GM12801 (cell line): ENCODE data around the gene GABBR2.

Source experiments
- CTCF ChIP-seq: IDR thresholded peaks from one replicate; pipeline ENCODE4 v1.5.1; 2011; ENCODE audit warnings: control low read depth; ENCODE audit not compliant: insufficient read length; ENCODE audit errors: extremely low read depth

The GABBR2 gene

GRCh38 chr9:98708933-98709911 lies at the start of gene GABBR2:
GABBR2 (minus strand) TSS chr9:98708935; CDS start chr9:98708737, 198 bp downstream.
- no peak for TF ChIP-seq CTCF

- TF ChIP-seq CTCF, result no peak
These were observed 46.4 kb upstream of the GABBR2 start for GRCh38 chr9:98755006-98755618.

GRCh38 chr9:98751210-98751609 lies 42.5 kb upstream of the GABBR2 start:
- no peak for TF ChIP-seq CTCF

GRCh38 chr9:98750364-98751060 lies 41.8 kb upstream of the GABBR2 start:
- TF ChIP-seq CTCF, result no peak

GRCh38 chr9:98747476-98747875 lies 38.7 kb upstream of the GABBR2 start:
- no peak for TF ChIP-seq CTCF

GRCh38 chr9:98745470-98745869 lies 36.7 kb upstream of the GABBR2 start:
- no peak for TF ChIP-seq CTCF

GRCh38 chr9:98743818-98744611 lies 35.3 kb upstream of the GABBR2 start:
- TF ChIP-seq CTCF, result no peak
